ENCODE results near the gene OR52E6. TPM values are rescaled to one million over a fixed set of nuclear protein-coding genes. Genes with fewer than 3 reads are reported as not detected.
A peak's percentile ranks its signal among the peaks of the same experiment; 100 is the strongest.

OR52E6 gene
- total and polyA plus RNA-seq, 2 experiments from 2014 or later, result not detected

DNA sequence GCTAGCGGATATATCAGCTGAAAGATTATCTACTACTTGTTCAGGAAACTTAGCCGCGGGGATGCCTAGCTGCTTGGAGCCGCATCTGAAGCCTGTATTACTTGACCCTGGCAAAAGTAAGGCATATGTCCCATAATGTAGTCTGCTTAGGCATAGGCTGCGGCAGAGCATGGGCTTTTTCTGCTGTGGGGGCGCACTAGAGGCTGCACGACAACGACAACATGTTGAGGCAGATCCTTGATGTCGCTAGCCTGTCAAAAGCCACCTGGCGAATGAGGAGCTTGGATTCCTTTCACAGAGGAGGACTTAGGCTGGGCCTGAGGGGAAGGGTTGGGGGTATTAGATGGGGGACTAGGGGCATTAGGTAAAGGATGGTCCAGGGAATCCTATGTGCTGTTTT lies 34.1 kb downstream of the OR52E6 start:
- TF ChIP-seq, protein P1, sequence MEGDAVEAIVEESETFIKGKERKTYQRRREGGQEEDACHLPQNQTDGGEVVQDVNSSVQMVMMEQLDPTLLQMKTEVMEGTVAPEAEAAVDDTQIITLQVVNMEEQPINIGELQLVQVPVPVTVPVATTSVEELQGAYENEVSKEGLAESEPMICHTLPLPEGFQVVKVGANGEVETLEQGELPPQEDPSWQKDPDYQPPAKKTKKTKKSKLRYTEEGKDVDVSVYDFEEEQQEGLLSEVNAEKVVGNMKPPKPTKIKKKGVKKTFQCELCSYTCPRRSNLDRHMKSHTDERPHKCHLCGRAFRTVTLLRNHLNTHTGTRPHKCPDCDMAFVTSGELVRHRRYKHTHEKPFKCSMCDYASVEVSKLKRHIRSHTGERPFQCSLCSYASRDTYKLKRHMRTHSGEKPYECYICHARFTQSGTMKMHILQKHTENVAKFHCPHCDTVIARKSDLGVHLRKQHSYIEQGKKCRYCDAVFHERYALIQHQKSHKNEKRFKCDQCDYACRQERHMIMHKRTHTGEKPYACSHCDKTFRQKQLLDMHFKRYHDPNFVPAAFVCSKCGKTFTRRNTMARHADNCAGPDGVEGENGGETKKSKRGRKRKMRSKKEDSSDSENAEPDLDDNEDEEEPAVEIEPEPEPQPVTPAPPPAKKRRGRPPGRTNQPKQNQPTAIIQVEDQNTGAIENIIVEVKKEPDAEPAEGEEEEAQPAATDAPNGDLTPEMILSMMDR (conservative IDR thresholded peaks at IDR 0.05; ENCODE audit: low read depth in 2 of 2), result peak; percentile 35 to 62
- TF ChIP-seq STAT1 (IDR thresholded peaks at IDR 0.05; ENCODE audit: unreplicated experiment), result no peak
- Mint-ChIP-seq H3K27me3 (ENCODE audit: insufficient read depth, low read depth, poor library complexity) (peaks cover 2% of the 10 kb centered on the region), H3K4me3 (no peak overlapping the region), H3K36me3 (ENCODE audit: low read depth) (no peaks in the 10 kb centered on the region), H3K27ac (no peak overlapping the region), H3K9me3 (peaks cover 19% of the 10 kb centered on the region), H3K4me1 (peaks cover 22% of the 10 kb centered on the region)
- H3K4me1 ChIP-seq (ENCODE audit: insufficient read depth), result peaks cover 14% of the 10 kb centered on the region
- H3K27ac ChIP-seq (ENCODE audit: low read depth), result no peak overlapping the region
- no peaks in the 10 kb centered on the region for H3F3A ChIP-seq (replicated peaks; ENCODE audit: low read depth)
- ATAC-seq (peak; percentile 73), DNase-seq (ENCODE audit: low spot score) (peak; percentile 55)
- H3K9me2 ChIP-seq (ENCODE audit: insufficient read depth), result no peaks in the 10 kb centered on the region
- no peaks in the 10 kb centered on the region for H3K36me3 ChIP-seq (ENCODE audit: insufficient read depth)
- no peak overlapping the region for H3K4me3 ChIP-seq
- no peaks in the 10 kb centered on the region for H3K27me3 ChIP-seq (ENCODE audit: insufficient read depth)
- no peaks in the 10 kb centered on the region for H4K20me1 ChIP-seq (replicated peaks; ENCODE audit: insufficient read depth)
- H2AFZ ChIP-seq, result peak overlapping the region; percentile 85
- H3K79me2 ChIP-seq (replicated peaks; ENCODE audit: insufficient read depth), result no peaks in the 10 kb centered on the region
- H3K4me2 ChIP-seq, result no peak overlapping the region

DNA sequence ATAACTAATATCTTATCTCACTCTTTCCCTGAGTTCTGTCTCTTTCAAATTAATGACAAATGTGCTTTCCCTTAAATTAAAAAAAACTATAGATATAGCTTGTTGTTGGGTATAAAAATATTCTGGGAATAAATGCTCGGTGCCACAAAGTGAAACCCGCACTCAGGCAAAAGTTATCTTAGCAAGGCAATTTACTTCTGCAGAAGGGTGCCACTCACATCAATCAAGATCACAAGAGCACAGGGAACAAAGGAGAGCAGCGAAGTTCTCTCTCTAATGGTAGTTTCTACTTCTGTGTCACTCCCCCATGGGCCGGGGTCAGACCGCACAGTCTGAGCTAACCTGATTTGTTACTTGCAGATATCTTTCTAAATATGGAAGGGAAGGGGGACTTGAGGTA lies 37.7 kb downstream of the OR52E6 start:
- Histone ChIP-seq H3K79me2 (replicated peaks; ENCODE audit: insufficient read depth) (no peaks in the 10 kb centered on the region), H3F3A (replicated peaks; ENCODE audit: low read depth) (no peaks in the 10 kb centered on the region), H3K4me1 (ENCODE audit: insufficient read depth) (peaks cover under 1% of the 10 kb centered on the region; the same call in 1 of the 2 replicates), H3K36me3 (ENCODE audit: insufficient read depth) (no peaks in the 10 kb centered on the region), H3K27ac (ENCODE audit: low read depth) (no peak overlapping the region), H3K4me3 (no peak overlapping the region), H3K9me2 (ENCODE audit: insufficient read depth) (no peaks in the 10 kb centered on the region), H3K27me3 (ENCODE audit: insufficient read depth) (no peaks in the 10 kb centered on the region), H4K20me1 (replicated peaks; ENCODE audit: insufficient read depth) (no peaks in the 10 kb centered on the region), H3K4me2 (no peak overlapping the region), H2AFZ (no peak overlapping the region)
- TF ChIP-seq, protein P2, sequence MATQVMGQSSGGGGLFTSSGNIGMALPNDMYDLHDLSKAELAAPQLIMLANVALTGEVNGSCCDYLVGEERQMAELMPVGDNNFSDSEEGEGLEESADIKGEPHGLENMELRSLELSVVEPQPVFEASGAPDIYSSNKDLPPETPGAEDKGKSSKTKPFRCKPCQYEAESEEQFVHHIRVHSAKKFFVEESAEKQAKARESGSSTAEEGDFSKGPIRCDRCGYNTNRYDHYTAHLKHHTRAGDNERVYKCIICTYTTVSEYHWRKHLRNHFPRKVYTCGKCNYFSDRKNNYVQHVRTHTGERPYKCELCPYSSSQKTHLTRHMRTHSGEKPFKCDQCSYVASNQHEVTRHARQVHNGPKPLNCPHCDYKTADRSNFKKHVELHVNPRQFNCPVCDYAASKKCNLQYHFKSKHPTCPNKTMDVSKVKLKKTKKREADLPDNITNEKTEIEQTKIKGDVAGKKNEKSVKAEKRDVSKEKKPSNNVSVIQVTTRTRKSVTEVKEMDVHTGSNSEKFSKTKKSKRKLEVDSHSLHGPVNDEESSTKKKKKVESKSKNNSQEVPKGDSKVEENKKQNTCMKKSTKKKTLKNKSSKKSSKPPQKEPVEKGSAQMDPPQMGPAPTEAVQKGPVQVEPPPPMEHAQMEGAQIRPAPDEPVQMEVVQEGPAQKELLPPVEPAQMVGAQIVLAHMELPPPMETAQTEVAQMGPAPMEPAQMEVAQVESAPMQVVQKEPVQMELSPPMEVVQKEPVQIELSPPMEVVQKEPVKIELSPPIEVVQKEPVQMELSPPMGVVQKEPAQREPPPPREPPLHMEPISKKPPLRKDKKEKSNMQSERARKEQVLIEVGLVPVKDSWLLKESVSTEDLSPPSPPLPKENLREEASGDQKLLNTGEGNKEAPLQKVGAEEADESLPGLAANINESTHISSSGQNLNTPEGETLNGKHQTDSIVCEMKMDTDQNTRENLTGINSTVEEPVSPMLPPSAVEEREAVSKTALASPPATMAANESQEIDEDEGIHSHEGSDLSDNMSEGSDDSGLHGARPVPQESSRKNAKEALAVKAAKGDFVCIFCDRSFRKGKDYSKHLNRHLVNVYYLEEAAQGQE (IDR thresholded peaks at IDR 0.05; ENCODE audit: unreplicated experiment), result no peak
- TF ChIP-seq STAT1 (IDR thresholded peaks at IDR 0.05; ENCODE audit: unreplicated experiment) (no peak), CREB1 (CRISPR knock-in tag; IDR thresholded peaks at IDR 0.05; ENCODE audit: low read depth) (no peak), ZNF331 (CRISPR knock-in tag; IDR thresholded peaks at IDR 0.05; ENCODE audit: low read depth) (no peak), ZNF114 (CRISPR knock-in tag; IDR thresholded peaks at IDR 0.05) (no peak), EZH2phosphoT487 (IDR thresholded peaks at IDR 0.05; ENCODE audit: unreplicated experiment) (no peak)
- TF ChIP-seq, protein P3, sequence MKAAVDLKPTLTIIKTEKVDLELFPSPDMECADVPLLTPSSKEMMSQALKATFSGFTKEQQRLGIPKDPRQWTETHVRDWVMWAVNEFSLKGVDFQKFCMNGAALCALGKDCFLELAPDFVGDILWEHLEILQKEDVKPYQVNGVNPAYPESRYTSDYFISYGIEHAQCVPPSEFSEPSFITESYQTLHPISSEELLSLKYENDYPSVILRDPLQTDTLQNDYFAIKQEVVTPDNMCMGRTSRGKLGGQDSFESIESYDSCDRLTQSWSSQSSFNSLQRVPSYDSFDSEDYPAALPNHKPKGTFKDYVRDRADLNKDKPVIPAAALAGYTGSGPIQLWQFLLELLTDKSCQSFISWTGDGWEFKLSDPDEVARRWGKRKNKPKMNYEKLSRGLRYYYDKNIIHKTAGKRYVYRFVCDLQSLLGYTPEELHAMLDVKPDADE (IDR thresholded peaks at IDR 0.05), result no peak
- peaks cover 12% of the 10 kb centered on the region; the same call in 2 of the 3 replicates for H3K4me1 Mint-ChIP-seq
- DNase-seq (ENCODE audit: low spot score) (no peak), ATAC-seq (no peak)
- H3K4me3 Mint-ChIP-seq, result no peak overlapping the region
- H3K9me3 Mint-ChIP-seq, result peaks cover 19% of the 10 kb centered on the region
- H3K27ac Mint-ChIP-seq, result no peak overlapping the region
- H3K36me3 Mint-ChIP-seq (ENCODE audit: low read depth), result no peaks in the 10 kb centered on the region
- peaks cover 2% of the 10 kb centered on the region for H3K27me3 Mint-ChIP-seq (ENCODE audit: insufficient read depth, low read depth, poor library complexity)

Data from GM23338 (cell line).